Ovary (tissue), 3 donors: Measurements from ENCODE around the gene BIN1.

Source experiments
- CTCF ChIP-seq, 3 donors: fragments of 450-650 bp in 2 of 3; fragments of 200-600 bp in 1 of 3; IDR thresholded peaks; one replicate each; pipeline versions ENCODE4 v1.5.1 to v1.8.0; 2016 to 2022; ENCODE audit warnings: antibody characterized with exemption in 3 of 3, mild to moderate bottlenecking in 1 of 3
- EP300 ChIP-seq: sonication (generic); formaldehyde crosslinking; IDR thresholded peaks from one replicate; pipeline ENCODE4 v1.6.1; 2017; ENCODE audit warnings: antibody characterized with exemption
- POLR2A ChIP-seq: fragments of 450-650 bp; IDR thresholded peaks from one replicate; pipeline ENCODE4 v1.6.1; 2017; ENCODE audit warnings: antibody characterized with exemption, mild to moderate bottlenecking, moderate library complexity
- donor health status: DM: no; HTN: no; CAD: no.

GRCh38 chr2:127040169-127040568, 66.8 kb downstream of the BIN1 start:
- TF ChIP-seq POLR2A (no peak), CTCF (IDR thresholded peaks at IDR 0.05) (no peak), EP300 (no peak)
